Stimulated activated CD8-positive, alpha-beta memory T cell treated with anti-CD3 and anti-CD28 coated beads, Interleukin-4, amount 100 ng/mL, for 1 hour (primary cell): ENCODE results near the gene SMURF2.
"Not testable (repeated sequence)": the region's sequence is repeated elsewhere in the genome, so short reads cannot be mapped to it uniquely, and the experiment has no call there.

Experiments used
- DNase-seq, 2 donors: peaks; one replicate each; pipeline ENCODE4 v3.0.0-alpha.2; 2020; ENCODE audit warnings: low read depth in 2 of 2, low spot score in 1 of 2

The SMURF2 gene

DNA sequence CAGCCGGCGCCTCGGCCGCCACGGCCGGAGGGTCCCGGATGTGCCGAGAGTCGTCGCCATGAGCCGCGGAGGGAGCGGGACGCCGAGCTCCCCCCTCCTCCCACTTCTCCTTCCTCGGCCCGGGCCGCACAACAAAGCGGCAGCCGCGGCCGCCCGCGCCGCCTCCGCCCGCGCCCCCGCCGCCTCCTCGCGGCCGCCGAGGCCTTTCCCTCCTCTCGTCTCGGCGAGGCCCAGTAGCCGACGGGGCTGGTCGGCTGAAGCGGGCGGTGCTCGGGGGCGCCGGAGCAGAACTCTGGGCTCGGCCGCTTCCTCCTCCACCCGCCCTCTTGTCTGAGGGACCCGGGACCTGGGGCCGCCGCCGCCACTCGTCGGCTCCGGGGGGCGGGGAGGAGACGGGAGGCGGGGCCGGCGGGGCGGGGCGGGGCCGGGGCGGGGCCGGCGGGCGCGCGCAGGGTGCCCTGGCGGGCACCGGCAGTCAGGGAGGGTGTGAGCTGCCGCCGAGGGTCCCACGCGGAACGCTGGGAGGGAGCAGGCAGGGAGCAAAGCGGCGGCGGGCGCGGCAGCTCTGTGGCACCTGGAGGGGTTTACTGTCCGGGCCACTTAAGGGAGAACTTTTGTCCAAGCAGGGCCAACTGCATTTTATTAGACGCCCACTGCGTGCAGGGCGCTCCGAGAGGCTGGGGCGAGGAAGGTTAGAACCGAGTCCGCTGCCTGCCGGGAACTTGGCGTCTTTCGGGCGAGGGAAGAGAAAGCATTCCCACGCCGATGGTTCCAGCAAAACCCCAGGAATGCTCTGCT lies at the start of gene SMURF2:
Gene SMURF2 (minus strand): TSS at position 332 of the 798 bp plus-strand sequence. CDS start 427 bp downstream, outside the sequence.
- DNase-seq, result peak; percentile 53 to 63

DNA sequence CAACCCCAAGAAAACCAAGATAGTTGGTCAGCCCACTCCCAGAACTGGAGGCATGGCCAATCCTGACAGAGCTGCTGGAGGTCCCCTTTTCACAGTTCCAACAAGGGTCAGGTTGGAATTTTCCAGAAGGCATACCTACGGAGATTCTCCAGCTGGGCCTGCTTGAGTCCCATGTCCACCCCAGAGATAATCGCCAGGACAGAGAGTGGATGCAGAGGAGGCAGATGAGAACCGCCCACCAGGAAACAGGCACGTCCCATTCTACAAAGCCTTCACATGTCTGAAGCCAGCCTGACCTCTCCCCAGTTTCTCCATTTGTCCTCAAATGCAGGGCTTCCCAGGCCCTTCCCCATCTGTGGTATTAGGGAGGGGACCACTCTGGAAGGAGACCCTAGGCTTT lies 47.4 kb upstream of the SMURF2 start:
- no peak for DNase-seq

DNA sequence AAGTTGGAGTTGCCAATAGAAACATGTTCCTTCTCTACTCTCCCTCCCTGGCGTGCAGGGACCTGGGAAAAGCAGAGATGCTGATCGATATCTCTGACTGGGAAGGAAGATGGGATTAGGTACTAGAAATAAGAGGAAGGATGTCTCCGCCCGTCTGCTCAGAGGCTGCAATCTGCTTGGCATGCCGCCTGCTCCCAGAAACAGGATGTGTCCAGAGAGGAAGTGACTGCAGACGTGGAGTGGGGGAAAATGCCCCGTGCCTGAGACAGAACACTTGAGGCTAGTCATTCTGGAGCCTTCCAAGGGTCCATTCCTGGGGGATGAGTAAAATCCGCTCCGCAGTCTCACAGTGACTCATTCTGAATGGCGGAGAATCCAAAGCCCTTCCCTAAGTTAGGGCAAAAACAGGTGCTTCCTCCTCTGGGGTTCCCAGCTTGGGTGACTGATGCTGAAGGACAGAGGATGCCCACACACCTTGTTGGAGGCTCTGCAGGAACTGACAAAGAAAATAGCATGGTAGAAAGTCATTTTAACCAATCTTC lies 45.0 kb upstream of the SMURF2 start:
- DNase-seq, result no peak

DNA sequence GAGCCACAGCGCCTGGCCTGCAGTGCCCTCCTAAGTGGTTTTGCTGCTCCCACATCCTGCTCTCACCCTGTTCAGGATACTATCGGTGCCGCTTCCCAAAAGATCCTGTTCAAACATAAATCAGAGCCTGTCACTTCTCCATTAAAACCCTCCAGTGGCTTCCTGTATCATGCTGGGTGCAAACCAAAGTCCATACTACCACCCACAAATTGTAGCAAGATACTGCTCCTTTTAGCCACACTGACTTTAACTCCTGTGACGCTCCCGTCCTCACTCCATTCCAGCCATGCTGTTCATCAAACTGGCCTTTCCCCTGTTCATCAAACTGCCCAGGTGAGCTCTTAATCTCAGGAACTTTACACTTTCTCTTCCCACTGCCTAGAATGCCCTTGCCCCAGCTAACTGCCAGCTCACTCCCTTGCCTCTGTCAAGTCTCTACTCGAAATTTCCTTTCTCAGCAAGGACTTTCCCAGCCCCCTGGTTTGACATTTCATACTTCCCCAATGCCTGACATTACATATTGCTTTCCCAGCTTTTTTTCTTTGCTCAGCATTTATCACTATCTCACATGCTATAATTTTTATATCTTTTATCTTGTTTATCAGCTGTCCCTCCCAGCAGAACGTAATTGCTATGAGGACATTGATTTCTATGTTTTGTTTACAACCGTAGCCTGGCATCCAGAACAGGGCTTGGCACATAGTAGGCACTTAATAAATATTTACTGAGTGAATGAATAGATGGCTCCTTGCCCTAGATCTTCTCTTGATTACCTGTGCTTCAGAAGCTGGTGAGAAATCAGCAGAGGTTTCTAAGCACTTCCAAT lies 44.3 kb upstream of the SMURF2 start:
- no peak for DNase-seq

DNA sequence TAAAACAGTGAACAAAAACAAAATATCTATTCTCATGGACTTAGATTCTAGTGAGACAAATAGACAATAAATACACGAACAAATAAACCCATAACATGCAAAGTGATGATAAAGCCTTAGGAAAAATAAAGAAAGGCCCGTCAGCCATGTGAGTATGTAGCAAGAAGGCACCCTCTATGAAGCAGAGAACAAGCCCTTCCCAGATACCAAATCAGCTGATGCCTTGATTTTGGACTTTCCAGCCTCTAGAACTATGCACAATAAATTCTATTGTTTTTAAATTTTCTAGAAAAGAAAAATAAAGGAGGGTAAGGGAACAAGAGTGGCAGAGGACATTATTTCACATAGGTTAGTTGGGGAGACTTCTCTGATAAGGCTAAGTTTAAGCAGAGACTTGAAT lies 40.7 kb upstream of the SMURF2 start:
- DNase-seq, result no peak

DNA sequence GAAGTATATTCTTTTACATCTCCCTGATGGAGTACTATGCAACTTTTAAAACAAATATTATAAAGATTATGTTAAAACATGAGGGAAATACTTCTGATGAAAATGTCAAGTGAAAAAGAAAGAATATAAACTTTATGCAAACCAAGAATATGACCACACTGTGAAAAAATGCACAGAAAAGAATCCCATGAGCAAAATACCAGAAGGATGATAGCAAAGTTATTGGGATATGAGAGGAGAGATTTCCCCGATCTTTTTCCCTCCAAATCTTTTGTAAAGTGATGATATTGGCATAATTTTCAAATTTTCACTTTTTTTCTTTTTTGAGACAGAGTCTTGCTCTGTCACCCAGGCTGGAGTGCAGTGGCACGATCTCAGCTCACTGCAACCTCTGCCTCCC lies 36.6 kb upstream of the SMURF2 start:
- no peak for DNase-seq

DNA sequence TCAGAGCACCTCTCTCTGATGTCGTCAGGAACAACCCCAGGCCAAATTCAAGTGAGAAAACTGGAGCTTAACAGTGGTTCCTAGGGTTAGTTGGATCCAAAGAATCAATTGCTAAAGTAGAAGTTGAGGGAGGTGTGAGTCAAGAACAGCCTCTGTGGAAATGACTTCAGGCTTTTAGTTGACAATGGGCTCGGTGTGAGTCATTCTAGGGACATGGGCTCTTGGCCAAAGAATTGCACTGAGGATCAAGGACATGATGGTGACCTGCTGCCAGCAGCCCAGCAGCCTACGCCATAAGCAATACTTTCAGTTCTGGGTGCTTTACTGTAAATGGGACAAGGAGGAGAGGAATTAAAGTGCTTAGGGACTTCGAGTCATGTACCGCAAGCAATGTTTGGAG lies 32.1 kb upstream of the SMURF2 start:
- DNase-seq, result no peak

DNA sequence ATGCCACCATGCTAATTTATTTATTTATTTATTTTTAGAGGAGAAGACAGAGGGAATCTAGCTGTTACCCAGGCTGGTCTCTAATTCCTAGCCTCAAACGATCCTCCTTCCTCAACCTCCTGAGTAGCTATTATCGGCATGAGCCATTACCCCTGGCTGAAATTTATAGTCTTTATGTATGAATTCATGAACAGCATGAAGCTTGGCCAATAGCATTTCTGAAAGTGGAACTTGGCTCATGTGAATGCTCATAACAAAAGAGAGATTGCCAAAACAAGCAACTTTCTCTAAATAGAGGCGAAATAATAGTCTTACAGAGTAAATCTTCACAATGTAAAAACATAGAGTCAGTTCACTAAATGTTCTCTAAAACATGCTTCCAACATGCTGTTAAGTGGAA lies 30.1 kb upstream of the SMURF2 start:
- no peak for DNase-seq

DNA sequence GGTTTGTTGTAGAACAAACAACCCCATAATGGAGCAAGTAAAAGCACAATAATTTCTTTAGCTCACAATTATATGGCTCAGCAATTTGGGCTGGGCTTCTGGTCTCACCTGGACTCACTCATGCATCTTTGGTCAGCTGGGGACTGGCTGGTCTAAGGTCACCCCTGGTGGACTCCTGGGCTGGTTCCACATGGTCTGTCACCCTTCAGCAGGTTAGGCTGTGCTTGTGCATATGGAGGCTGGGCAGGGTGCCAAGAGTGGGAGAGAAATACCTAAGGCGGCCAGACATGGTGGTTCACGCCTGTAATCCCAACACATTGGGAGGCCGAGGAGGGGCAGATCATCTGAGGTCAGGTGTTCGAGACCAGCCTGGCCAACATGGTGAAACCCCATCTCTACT lies 27.0 kb upstream of the SMURF2 start:
- DNase-seq, result no peak

DNA sequence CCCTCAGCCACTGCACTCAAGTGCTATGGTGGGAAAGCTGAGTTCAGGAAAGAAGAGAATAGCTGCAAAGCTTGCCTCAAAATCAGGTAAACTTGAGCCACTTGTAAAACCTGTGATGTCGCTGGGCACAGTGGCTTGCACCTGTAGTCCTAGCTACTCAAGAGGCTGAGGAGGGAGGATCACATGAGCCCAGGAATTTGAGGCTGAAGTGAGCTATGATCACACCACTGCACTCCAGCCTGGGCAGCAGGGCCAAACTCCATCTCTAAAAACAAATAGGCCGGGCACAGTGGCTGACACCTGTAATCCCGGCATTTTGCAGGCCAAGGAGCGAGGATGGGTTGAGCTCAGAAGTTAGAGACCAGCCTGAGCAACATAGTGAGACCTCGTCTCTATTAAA lies 26.4 kb upstream of the SMURF2 start:
- no peak for DNase-seq

DNA sequence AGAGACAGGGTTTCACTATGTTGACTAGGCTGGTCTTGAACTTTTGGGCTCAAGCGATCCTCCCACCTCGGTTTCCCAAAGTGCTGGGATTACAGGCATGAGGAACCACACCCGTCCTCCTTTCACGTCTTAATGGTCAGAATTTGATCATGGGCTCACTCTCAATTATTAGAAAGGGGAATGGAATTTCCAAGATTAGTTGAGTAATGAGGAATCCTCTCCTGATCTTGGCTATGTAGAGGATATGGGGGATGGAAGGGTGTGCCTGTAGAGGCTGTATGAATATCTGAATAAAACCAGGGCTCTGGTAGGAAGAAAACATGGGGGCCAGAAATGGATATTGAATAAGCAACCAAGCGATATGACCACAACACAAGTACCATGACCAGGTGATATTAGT lies 25.9 kb upstream of the SMURF2 start:
- DNase-seq, result no peak

DNA sequence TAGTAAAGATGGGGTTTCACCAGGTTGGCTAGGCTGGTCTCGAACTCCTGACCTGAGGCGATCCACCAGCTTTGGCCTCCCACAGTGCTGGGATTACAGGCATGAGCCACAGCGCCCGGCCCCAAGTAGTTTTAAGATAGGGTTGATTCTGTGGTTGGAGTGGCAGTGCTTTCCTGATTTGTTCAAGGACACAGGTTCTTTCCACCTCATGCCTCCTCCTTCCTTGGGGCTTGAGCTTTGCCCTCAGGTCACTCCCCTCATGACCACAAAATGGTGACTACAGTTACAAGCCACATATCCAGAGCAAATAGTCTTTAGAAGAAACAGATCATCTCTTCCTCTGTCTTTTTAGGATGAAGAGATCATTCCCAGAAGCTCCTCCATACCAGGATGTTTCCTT lies 25.3 kb upstream of the SMURF2 start:
- DNase-seq, result no peak

DNA sequence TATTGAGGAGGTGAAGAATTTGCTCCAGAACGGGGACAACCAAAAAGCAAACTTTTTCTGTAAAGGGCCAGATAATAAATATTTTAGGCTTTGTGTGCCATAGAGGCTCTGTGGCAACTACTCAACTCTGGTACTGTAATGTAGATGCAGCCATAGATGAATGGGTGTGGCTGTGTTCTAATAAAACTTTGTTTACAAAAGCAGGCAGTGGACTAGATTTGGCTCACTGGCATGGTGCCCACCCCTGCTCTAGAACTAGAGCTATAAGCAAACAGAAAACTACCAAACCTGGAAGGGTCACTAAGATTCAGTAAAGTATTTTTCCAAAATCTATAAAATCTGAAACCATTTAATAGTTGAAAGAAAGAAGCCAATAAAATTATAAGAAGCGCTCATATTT lies 24.6 kb upstream of the SMURF2 start:
- no peak for DNase-seq

DNA sequence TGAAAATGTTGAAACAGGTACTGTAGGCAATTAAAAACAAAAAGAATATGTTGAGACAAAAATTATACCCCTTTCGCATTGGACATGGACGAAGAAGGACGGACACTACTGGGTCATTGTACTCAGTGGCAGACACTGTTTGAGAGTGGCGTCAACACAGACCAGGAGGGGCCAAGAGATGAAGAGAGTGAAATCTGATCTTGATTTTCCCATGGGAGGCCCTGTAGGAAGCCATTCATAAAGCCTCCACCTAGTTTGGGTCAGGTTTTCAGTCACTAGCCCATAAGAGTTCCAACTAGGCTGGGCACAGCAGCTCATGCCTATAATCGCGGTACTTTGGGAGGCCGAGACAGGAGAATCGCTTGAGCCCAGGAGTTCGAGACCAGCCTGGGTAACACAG lies 23.6 kb upstream of the SMURF2 start:
- DNase-seq, result no peak

DNA sequence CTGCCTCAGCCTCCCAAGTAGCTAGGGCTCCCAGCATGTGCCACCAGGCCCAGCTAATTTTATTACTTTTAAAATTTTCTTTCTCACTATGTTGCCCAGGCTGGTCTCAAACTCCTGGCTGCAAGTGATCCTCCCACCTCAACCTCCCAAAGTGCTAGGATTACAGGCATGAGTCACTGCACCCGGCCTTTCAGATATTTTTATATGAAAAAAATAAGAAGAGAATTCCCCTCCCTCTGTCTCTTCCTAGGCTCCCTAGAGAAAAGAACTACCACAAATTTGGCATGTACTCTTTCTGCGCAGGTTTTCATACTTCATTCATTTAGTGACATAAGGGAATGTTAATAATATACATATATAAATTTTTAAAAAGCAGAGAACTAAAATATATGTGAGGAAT lies 21.7 kb upstream of the SMURF2 start:
- no peak for DNase-seq

DNA sequence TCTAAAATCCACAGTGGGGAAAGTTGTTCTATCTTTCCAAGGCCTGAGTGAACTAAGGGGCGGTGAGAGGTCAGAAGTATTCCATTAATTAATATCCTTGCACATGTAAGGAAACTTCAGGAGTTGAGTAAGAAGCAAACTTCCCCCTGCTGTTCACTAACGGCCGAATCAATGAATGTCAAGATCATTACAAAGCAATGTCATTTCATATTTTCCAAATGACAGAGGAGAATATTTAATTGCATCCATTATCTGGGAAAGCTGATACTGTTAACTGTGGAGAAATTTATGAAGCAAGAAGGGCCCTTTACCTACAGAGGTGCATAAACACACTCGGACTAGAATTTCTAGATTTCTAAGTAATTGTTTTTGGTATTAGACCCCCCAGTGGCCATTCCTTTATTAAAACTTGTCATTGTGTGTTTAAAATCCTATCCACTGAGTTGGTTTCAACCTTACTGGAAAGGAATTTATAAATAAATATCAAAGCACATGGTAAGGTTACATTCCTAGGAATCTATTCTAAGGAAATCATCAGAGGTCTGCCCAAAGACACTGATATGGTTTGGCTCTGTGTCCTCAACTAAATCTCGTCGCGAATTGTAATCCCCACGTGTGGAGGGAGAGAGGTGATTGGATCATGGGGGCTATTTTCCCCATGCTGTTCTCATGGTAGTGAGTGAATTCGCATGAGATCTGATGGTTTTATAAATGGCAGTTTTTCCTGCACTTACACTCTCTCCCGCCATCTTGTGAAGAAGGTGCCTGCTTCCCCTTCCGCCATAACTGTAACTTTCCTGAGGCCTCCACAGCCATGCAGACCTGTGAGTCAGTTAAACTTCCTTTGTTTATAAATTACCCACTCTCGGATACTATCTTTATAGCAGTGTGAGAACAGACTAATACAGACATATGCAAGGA lies 20.4 kb upstream of the SMURF2 start:
- DNase-seq, result no peak

DNA sequence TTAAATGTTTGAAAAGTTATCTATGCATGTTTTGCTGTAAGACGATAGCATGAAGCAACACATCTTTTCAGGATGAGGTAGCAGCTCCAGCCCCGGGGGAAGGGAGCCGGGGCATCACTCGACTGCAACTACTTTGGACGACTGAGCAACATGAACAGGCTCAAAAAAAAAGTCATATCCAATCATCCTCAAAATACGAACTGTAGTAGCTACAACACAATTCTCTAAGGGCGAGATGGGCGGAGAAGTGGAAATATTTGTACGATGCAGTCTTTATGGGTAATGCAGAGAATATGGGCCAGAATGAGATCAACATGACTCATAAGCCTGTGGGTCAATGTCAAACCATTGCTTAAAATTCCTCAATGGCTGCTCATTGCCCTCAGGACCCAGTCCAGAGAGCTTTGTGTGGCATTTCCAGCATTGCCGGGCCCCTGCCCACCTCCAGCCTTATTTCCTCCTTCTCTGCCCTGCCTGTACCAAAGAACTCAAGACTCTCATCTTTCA lies 17.7 kb upstream of the SMURF2 start:
- no peak for DNase-seq

DNA sequence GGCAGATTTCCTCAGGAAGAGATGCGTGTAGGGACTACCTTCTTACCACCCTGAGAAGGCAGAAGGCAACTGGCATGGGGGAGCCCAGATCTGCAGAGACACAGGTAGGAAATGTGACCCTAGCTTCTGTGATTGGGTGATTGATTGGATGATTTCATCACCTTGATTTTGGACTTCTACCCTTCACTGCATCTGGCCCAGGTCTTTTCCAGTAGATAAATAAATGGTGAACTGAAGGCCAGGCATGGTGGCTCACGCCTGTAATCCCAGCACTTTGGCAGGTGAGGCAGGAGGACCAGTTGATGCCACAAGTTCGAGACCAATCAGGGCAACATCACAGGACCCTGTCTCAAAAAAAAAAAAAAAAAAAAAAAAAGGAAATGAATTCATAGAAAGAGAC lies 14.7 kb upstream of the SMURF2 start:
- no peak for DNase-seq

DNA sequence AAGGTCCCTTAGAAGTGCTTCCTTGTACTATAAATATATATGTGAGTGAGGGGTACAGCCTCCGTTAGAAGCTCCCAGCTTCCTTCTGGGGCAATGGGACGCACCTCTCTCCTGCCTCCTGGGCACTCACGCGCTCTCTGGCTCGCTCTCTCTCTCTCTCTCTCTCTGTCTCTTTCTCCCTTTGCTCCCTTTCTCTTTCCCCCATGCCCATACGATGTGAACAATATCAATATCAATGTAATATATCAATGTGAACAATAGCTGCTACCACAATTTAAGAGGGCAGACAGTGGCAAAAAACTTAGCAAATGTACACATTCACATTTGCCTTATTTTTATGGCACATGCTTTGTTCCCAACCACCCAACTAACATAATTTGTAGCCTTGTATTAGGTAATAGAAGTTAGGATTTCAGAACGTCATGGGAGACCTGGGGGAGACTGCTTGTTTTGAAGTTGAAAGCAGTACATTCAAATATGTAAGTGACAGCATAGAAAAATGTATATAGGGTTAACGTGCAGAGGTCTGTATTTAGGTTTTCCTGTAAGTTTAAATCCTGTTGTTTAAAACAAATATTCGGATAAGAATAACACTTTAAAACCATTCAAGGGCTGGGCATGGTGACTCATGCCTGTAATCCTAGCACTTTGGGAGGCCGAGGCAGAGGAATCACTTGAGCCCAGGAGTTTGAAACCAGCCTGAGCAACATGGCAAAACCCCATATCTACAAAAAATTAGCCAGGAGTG lies 8.9 kb upstream of the SMURF2 start:
- not testable (repeated sequence) for DNase-seq
